WI38 (cell line): Measurements from ENCODE around the gene PI4K2B.

ENCODE experiments used
- H3K4me3 ChIP-seq: 2 replicates; pipeline ENCODE4 v1.5.1; 2011; ENCODE audit warnings: low read depth, mild to moderate bottlenecking, control low read depth, low read length
- CTCF ChIP-seq: IDR thresholded peaks from 2 replicates; pipeline ENCODE4 v1.5.1; 2012; ENCODE audit warnings: low read depth, mild to moderate bottlenecking, control low read depth, low read length

The PI4K2B gene

GRCh38 chr4:25280210-25280609 lies 46.4 kb downstream of the PI4K2B start:
- TF ChIP-seq CTCF: no peak
- no peak overlapping the region for H3K4me3 ChIP-seq

GRCh38 chr4:25283948-25284347 lies 50.1 kb downstream of the PI4K2B start:
- no peak for TF ChIP-seq CTCF

GRCh38 chr4:25284466-25284865 lies 50.6 kb downstream of the PI4K2B start:
- no peak for TF ChIP-seq CTCF
- H3K4me3 ChIP-seq: no peak overlapping the region

More at GRCh38 chr4:25283948-25284347, 50.1 kb downstream of the PI4K2B start:
- no peak overlapping the region for H3K4me3 ChIP-seq

GRCh38 chr4:25290490-25291067 lies 56.7 kb downstream of the PI4K2B start:
- no peak overlapping the region for H3K4me3 ChIP-seq
- no peak for TF ChIP-seq CTCF

GRCh38 chr4:25291158-25291733 lies 57.4 kb downstream of the PI4K2B start:
- H3K4me3 ChIP-seq: no peak overlapping the region
- TF ChIP-seq CTCF: no peak

- TF ChIP-seq CTCF: no peak
Measured at GRCh38 chr4:25297528-25298242, 63.9 kb downstream of the PI4K2B start.

GRCh38 chr4:25299476-25300203 lies 65.8 kb downstream of the PI4K2B start:
- H3K4me3 ChIP-seq: no peak overlapping the region
- no peak for TF ChIP-seq CTCF

More at GRCh38 chr4:25297528-25298242, 63.9 kb downstream of the PI4K2B start:
- H3K4me3 ChIP-seq: no peak overlapping the region
